Kidney (tissue), 14 donors: ENCODE data around the gene IL31. TPM values are rescaled to one million over a fixed set of nuclear protein-coding genes. Genes with fewer than 3 reads are reported as not detected.

Source experiments
- DNase-seq, 5 donors: peaks; one replicate each; pipeline ENCODE4 v3.0.0-alpha.2; 2013 to 2020
- FAIRE-seq: peaks from 2 replicates; lab custom pipeline; 2012; peaks lifted over from hg19 to GRCh38; lab: Jason Lieb, UNC
- H3K27ac ChIP-seq, 2 donors: one replicate each; pipeline ENCODE4 v1.7.0; 2013; ENCODE audit warnings: low read depth in 2 of 2, low read length in 2 of 2, inconsistent platforms in 1 of 2
- H3K27me3 ChIP-seq: one replicate; pipeline ENCODE4 v1.7.1; 2013; ENCODE audit warnings: low read length, inconsistent platforms; ENCODE audit not compliant: control insufficient read depth, insufficient read depth
- H3K36me3 ChIP-seq, 3 donors: one replicate each; pipeline versions ENCODE4 v1.7.0 to v1.7.1; 2013; ENCODE audit warnings: low read length in 3 of 3, control low read depth in 1 of 3, inconsistent platforms in 1 of 3; ENCODE audit not compliant: insufficient read depth in 3 of 3, control insufficient read depth in 2 of 3
- H3K4me1 ChIP-seq, 3 donors: one replicate each; pipeline versions ENCODE4 v1.7.0 to v1.7.1; 2013; ENCODE audit warnings: low read length in 3 of 3, inconsistent platforms in 1 of 3, low read depth in 1 of 3; ENCODE audit not compliant: control insufficient read depth in 2 of 3, insufficient read depth in 2 of 3
- H3K4me3 ChIP-seq, 3 donors: one replicate each; pipeline versions ENCODE4 v1.7.0 to v1.8.1; 2013; ENCODE audit warnings: low read length in 3 of 3, control low read depth in 1 of 3, inconsistent platforms in 1 of 3
- H3K9ac ChIP-seq, 3 donors: one replicate each; pipeline versions ENCODE4 v1.7.0 to v1.7.1; 2013; ENCODE audit warnings: low read length in 3 of 3, control low read depth in 1 of 3, inconsistent platforms in 1 of 3
- H3K9me3 ChIP-seq, 3 donors: one replicate each; pipeline versions ENCODE4 v1.7.0 to v1.7.1; 2013; ENCODE audit warnings: low read length in 3 of 3, control low read depth in 1 of 3, inconsistent platforms in 1 of 3; ENCODE audit not compliant: control insufficient read depth in 2 of 3, insufficient read depth in 1 of 3
- CTCF ChIP-seq: IDR thresholded peaks from 3 replicates; pipeline ENCODE4 v1.5.1; 2012; ENCODE audit warnings: mild to moderate bottlenecking, moderate library complexity, borderline replicate concordance; ENCODE audit not compliant: insufficient read depth; ENCODE audit errors: extremely low read depth
- intact Hi-C: fragments of 100-400 bp; cut with DNase I; formaldehyde crosslinking; loops from one replicate; pipeline ENCODE4 v1.11.1; 2022
- polyA plus RNA-seq: library from polyadenylated mRNA; stranded (reverse); fragments of 350-450 nt; fragmentation: Illumina TruSeq; extraction: RNeasy Lipid Tissue Mini Kit (QIAGEN cat#74804); gene quantifications from one replicate; pipeline ENCODE4 v1.2.3, GENCODE V29; 2014; ENCODE audit warnings: low read depth, low replicate concordance; ENCODE audit not compliant: insufficient read depth
- total RNA-seq: library from RNA; stranded (reverse); fragmentation: NEBNext Ultra II Directional; extraction: Animal tissue kit (Norgen Biotek cat#: 25700); gene quantifications from one replicate; pipeline ENCODE4 v1.2.1, GENCODE V29; 2021
- donor health status: control.
- donor health status: control.
- donor health status: control.
- donor health status: control.
- donor health status: control.
- donor health status: DM: yes; HTN: yes; CAD: no.
- donor health status: Normal renal cell carcinoma (clear cell type).

IL31 gene
- total and polyA plus RNA-seq, 2 donors from 2014 or later = not detected

GRCh38 chr12:122127839-122128238, 46.2 kb downstream of the IL31 start:
- TF ChIP-seq CTCF = no peak
- Histone ChIP-seq H3K4me1 (peaks cover 0 to 24% (median 18%) of the 10 kb centered on the region in 3 donors), H3K27ac (no peak overlapping the region), H3K9ac (no peak overlapping the region), H3K27me3 (no peaks in the 10 kb centered on the region), H3K9me3 (no peaks in the 10 kb centered on the region), H3K36me3 (peaks cover 0 to 43% (median 24%) of the 10 kb centered on the region in 3 donors), H3K4me3 (no peak overlapping the region)
- intact Hi-C loops = no loop called here
- no peak for FAIRE-seq
- DNase-seq = no peak

- intact Hi-C loops = no loop called here
Measured at GRCh38 chr12:122126713-122127597, 47.1 kb downstream of the IL31 start.

GRCh38 chr12:122126342-122126635, 47.7 kb downstream of the IL31 start:
- Histone ChIP-seq H3K36me3 (peaks cover 0 to 31% (median 21%) of the 10 kb centered on the region in 3 donors), H3K9me3 (no peaks in the 10 kb centered on the region), H3K27ac (peak overlapping the region; percentile 23 to 54), H3K4me3 (no peak overlapping the region), H3K27me3 (no peaks in the 10 kb centered on the region), H3K4me1 (peaks cover 0 to 27% (median 25%) of the 10 kb centered on the region in 3 donors), H3K9ac (no peak overlapping the region)
- intact Hi-C loops = no loop called here
- DNase-seq (peak in 1 of 5 donors; percentile 35), FAIRE-seq (no peak)
- no peak for TF ChIP-seq CTCF

More at GRCh38 chr12:122126713-122127597, 47.1 kb downstream of the IL31 start:
- H3K4me3 ChIP-seq = no peak overlapping the region
- FAIRE-seq (no peak), DNase-seq (peak in 1 of 5 donors; percentile 59)
- no peaks in the 10 kb centered on the region for H3K27me3 ChIP-seq
- peaks cover 0 to 27% (median 20%) of the 10 kb centered on the region in 3 donors for H3K4me1 ChIP-seq
- peaks cover 0 to 36% (median 21%) of the 10 kb centered on the region in 3 donors for H3K36me3 ChIP-seq
- no peak overlapping the region for H3K9ac ChIP-seq
- TF ChIP-seq CTCF = peak; percentile 25
- H3K9me3 ChIP-seq = no peaks in the 10 kb centered on the region
- peak overlapping the region; percentile 36 to 54 for H3K27ac ChIP-seq
